HG02870 (cell line): ENCODE data around the gene SMIM41.
"Not testable (repeated sequence)": the region's sequence is repeated elsewhere in the genome, so short reads cannot be mapped to it uniquely, and the experiment has no call there.

Experiments used
- ATAC-seq: cut with Tn5 transposase; IDR thresholded peaks from one replicate; pipeline ENCODE4 v1.9.1; 2021; ENCODE audit warnings: mild to moderate bottlenecking, moderate library complexity; ENCODE audit not compliant: unreplicated experiment

The SMIM41 gene

DNA sequence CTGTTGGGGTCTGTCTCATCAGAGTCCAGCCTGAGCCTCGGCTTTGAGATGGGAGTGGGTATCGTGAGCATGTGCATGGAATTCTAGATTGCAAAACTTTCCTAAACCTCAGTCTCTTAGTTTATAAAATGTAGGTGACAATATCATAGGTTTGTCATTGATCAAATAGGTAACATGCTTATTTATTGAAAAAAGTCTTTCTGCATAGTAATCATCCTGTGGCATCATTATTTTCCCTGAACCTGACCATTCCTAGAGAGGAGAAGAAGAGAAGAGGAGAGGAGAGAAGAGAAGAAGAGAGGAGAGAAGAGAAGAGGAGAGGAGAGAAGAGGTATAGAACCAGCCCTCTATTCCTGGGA lies 4.1 kb downstream of the SMIM41 start:
- ATAC-seq: no peak

DNA sequence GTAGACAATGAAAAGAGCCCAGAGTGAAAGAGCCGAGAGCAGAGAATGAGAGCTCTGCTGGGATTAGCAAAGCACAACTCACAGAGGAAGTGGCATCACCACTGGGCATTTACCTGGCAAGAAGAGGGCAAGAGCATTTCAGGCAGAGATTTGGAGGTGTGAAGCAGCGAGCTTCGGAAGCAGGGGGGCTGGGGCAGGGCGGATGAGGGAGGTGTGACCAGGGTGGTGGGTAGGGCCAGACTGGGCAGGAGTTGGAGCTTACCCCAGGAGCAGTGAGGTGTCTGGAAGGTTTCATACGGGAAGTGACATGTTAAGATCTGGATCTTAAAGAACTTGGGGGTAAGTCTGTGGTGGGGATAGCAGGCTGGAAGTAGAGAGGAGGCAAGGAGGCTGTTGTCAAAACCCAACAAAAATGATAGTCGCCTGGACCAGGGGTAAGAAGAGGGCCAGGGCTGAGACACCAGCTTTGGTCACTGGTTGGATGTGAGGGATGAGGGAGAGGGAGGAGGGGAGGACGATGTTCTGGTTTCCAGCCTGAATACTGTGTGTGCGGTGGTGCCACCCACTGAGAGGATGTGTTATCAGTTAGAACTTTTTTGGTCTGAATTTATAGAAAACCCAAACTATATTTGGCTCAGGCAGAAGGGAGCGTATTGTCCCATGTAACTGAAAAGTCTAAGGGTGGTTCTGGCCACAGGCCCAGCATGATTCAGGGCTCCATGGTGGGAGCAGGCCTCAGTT lies 5.2 kb downstream of the SMIM41 start:
- ATAC-seq: no peak

DNA sequence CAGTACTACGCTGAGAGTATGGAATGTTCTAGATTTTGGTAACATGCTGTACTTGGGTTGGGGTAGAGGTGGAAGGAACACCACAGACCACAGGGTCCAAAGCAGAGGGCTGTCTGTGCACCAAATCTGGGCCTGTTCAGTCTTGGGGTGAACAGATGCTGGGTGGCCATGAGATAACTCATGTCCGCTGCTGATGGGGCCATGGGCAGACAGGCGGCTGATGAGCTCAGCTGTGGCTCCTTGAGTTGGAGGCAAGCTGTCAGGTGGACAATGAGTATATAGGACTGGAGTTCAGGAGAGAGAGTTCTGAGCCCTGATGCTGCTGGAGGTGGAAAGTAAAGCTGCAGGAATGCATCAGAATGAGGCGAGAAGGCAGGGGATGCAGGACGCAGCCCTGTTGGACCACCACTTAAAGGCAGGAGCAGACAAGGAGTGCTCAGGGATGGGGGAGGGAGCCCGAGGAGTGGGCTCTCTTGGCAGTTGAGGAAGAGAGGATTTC lies 6.2 kb downstream of the SMIM41 start:
- no peak for ATAC-seq

DNA sequence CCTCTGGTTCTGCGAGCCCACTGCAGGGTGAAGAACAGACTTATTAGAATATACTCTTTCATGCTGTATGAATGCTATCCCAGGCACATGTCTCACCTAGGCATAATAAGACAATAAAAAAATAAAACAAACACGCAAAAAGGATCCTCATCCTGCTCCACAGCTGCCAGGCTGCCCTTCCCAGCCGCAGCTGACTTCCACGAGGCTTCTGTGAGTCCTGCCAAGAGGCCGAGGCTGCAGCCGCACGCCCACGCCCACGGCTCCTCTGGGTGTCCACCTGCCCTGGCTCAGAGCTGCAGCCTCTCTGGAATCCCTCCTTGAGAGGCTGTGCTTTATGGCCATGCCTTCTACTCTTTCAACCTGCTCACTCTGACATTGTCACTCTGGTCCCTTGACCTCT lies 6.9 kb downstream of the SMIM41 start:
- no peak for ATAC-seq

DNA sequence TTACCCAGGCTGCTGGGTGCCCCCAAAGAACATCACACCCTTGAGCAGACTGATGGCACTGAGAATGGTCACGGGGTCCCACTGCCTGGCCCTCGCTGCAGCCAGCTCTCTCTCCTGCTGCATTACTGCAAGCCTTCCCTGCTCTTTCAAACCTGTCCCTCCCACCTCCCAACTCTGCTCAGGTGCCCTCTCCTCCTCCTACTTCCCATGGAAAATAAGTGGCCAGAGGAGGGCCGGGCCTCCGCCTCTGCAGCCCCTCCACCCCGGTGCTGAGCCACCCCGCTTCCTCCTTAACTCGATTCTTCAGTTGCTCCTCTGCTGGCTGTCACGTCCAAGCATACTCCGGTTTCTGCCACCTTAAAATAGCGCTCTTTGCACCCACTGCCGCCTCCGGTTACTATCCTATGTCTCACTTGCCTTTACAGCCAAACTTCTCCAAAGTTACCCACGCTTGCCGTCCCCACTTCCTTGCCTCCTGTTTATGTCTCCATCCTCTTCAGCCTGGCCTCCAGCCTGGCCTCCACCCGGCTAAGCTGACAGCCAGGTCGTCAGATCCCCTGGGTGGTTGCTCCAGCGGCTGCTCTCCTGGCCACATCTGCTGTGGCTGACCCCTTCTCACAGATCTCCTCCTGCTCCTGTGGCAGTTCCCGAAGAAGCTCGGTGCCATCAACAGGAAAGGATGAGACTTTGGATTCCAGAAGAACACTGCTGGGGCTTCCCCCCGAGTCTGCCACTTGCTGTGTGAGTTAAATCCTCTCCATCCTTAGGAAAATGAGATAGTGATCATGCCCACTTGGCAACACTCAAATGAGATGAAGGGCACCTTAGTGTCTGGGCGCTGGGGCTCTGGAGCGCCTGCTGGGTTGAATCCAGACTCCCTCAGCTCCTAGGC lies 7.7 kb downstream of the SMIM41 start:
- no peak for ATAC-seq

DNA sequence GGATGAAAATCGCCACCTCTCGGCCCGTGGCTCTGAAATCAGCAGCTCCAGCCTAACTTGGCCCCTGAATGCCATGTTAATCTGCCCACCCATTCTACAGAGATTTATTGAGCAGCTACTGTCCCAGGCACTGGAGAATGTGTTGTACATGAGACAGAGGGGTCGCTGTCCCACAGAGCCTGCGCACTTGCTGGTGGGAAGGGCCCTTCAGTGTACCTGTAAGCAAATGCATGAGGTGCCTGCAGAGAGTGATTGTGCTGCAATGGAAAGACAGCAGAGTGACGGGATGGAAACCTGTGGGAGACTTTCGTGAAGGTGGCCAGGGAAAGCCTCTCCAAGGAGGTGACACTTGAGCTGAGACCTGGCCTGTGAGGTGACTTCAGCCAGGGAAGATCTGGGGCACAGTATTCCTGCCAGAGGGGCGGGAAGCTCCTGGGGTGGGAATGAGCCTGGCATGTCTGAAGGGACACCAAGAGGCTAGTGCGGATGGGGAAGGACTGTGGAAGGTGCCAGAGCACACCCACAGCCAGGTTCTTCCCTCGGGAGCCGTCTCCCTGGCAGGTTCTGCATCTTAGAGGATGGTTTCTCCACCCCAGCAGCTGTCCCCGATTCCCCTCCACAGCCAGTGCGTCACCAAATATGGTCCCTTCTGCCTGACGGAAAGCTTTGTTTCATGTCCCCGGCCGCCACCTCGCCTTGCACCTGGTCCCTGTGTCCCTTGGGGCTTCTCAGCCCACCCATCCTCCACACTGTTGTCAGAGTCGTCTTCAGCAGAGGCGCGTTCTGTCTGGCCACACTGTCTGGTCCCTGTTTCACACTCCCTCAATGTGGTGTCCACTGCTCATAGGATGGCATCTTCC lies 8.7 kb downstream of the SMIM41 start:
- ATAC-seq: no peak

DNA sequence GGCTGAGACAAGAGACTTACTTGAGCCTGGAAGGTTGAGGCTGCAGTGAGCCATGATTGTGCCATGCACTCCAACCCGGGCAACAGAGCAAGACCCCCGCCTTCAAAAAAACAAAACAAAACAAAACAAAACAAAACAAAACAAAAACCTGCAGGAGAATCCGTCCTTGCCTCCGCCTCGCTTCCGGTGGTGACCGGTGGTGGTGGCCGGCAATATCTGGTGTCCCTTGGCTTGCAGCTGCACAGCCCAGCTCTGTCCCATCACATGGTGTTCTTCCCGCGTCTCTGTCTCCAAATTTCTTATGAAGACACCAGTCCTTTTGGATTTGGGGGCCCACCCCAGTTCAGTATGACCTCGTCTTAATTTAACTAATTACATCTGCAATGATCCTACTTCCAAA lies 10.0 kb downstream of the SMIM41 start:
- no peak for ATAC-seq

DNA sequence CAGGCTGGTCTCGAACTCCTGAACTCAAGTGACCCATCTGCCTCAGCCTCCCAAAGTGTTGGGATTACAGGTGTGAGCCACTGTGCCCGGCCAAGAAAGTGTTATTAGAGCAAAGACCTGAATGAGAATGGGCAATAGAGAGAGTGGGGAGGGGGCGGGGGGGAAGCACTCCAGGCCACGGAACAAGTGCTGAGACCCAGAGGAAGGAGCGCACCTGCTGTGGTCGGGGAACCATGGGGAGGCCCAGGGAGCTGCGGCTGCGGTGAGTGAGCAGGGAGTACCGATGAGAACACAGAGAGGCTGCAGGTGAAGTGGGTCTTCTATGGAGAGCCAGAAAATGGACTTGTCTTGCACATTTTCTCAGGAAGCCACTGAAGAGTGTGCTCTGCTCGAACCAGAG lies 10.8 kb downstream of the SMIM41 start:
- no peak for ATAC-seq

DNA sequence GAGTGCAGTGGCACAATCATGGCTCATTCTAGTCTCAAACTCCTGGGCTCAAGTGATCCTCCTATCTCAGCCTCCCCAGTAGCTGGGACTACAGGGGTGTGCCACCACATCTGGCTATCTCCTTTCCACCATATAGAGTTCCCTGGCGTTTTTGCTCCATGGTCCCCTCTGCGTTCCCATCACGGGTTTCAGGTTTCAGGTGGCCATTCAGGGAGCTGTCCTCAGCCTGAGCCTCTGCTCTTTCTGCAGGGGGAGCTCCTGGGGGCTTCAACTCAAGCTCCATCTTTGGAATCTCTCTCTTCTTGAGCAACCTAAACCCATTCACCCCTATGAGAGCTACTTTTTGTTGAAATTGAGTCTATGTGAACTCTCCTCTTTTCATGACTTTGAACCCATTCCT lies 11.6 kb downstream of the SMIM41 start:
- ATAC-seq: no peak

DNA sequence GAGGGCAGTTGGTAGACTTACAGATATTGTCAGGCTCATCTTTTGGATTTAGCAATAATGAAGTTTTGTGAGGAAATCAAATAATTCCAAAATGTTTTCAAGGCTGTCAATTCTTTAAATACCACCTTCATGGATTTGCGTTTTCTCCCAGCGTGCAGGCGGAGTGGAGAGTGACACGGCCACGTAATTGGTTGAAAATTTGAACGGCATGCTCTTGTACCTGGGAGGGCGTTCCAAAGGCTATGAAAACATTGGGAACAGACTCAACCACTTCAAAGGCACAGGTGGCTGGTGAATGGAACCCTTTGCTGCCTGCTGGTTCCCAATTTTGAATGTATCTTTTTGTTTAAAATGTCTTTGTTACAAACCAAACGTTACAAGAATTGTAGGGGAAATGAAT lies 12.4 kb downstream of the SMIM41 start:
- ATAC-seq: no peak

DNA sequence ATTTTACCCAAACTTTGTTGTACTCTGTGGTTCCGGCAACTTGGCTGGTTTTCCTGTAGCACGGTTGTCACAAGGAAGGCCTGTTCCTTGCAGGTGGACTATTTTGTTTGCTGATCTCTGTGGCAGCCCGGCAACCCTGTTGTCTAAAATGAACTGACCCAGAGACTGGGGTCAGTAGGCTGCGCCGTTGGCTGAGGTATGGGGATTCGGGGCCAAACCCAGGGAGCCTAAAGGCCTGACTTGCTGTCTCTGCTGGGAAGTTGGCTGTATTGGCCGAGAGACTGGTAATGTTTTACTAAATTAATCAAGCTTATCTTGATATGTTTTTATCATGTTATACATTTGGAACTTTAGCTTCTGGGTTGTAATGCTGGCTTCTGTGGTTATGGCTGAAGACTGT lies 13.8 kb downstream of the SMIM41 start:
- no peak for ATAC-seq

DNA sequence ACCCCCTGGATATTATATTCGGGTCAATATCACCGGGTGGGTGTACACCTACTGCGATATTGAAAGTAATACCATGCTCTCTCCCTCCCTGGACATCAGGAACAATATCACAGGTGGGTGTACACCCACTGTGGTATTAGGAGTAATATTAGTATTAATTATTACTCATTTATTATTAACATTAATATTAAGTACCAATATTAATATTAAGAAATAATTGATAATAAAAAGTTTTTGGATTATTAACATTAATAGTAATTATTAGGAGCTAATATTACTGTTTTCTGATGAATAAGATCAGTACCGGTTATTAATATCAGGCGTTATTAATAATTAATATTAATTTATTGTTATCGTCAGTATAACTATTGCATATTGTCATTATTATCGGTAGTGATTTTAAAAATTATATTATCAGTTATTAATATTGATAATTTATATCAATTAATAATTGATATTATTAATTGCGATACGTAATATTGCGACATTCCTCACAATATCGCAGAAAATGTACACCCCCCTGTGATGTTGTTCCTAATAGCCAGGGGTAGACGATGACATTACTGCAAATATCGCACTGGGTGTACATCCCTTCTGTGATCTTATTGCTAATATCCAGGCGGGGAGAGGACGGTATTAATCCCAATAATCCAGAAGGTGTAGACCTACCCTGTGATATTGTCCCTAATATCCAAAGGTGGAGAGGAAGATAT lies 17.0 kb downstream of the SMIM41 start:
- no peak for ATAC-seq

DNA sequence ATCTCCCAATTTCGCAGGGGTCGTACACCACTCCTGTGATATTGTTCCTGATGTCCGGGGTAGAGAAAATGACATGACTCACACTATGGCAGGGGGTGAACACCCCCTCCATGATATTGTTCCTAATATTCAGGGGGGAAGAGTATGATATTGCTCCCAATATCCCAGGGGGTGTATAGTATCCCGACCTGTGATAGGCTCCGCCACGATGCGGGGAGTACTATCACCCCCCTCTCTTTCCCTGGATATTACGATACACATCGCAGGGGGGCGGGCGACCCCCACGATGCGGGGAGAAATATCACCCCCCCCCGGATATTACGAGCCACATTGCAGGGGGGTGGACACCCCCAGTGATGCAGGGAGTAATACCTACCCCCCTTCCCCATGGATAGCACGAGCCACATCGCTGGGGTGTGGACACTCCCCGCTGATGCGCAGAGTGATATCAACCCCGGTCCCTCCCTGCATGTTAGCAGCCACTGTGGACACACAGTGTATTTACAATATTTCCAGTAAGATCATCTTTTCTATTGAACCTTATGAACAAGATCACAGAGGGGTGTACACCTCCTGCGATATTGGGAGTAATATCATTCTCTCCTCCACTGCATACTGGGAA lies 17.7 kb downstream of the SMIM41 start:
- no peak for ATAC-seq

DNA sequence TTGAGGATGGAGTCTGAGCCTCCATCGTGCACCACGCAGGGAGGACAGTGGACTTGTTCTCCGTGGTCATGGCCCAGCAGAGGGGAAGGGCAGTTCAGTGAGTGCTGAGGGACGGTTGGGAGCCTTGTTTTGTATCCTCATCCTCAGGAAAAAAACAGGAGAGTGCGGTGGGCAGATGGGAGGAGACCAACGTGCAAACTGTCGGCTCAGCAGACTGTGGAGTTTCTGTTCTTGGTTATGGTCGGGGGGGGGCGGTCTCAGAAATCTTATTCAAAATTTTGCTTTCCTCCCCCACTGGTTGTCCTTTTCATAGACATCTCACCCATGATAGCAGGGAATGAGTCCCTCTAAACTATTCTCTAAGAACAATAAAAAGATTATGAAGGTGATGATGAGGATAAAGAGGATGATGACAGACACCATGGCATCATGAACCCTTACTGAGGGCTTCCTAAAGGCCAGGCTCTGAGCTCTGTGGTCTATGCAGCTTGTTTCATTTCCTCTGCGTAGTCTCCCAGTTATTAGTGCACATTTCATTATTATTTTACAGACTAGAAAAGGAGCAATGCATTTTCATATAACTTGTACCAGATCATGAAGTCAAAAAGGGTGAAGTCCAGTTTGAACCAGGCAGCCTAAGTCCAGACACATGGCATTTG lies 25.1 kb downstream of the SMIM41 start:
- not testable (repeated sequence) for ATAC-seq

DNA sequence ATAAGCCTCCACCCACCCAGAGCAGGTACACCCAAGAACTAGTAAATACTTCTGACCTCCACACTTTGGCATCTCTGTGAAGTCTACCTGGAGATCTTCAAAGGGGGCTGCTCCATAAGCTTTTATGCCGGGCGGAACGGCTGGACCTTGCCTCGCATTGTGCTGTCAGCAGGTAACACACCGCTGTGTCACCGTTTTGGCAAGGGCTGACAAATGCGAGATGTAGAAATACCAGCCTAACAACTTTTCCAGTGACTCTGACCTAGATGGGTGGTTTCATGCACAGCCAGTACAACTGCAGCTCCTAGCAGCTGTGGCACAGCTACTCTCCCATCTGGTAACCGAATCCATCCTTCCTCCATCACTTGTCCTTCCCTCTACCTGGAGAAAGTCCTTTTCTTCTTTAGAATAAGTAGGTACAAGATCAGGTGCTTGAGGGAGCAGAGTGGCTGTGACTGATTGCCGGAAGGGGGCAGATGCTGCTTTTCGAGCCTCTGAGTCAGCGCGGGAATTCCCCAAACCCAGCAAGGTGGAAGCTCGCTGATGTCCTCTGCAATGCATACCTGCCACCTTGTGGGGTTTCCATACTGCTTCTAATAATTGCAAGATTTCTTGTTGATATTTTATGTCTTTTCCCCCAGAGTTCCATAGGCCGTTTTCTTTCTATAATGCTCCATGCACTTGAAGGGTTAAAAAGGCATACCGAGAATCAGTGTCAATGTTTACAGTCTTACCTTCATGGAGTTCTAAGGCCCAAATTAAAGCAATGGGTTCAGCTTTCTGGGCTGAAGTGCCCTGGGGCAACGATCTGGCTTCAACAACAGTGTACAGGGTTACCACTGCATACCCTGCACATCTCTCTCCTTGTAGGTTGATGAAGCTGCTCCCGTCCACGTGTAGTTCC lies 37.0 kb downstream of the SMIM41 start:
- not testable (repeated sequence) for ATAC-seq

DNA sequence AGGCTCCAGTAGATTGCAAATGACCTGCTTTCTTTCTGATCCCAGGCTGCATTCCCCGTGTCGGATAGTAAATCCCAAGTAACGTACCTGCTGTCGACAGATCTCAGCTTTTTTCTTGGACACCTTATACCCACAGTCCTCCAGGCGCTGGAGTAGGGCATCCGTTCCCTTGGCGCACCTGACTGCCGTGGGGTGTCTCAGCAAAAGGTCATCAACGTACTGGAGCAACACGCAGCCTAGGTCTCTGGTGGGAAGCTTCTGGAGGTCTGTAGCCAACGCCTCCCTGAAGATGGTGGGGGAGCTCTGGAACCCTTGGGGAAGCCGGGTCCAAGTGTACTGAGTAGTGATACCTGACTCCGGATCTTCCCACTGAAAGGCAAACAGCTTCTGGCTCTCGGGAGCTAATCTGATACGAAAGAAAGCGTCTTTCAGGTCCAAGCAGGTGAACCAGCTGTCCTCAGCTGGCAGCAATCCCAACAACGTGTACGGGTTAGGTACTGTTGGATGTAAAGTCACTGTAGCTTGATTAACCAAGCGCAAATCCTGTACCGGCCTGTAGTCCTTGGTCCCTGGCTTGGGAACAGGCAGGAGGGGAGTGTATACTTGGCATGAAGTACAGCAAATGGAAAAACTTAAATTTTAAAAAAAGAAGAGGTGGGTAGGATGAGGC lies 38.4 kb downstream of the SMIM41 start:
- ATAC-seq: peak; percentile 10

DNA sequence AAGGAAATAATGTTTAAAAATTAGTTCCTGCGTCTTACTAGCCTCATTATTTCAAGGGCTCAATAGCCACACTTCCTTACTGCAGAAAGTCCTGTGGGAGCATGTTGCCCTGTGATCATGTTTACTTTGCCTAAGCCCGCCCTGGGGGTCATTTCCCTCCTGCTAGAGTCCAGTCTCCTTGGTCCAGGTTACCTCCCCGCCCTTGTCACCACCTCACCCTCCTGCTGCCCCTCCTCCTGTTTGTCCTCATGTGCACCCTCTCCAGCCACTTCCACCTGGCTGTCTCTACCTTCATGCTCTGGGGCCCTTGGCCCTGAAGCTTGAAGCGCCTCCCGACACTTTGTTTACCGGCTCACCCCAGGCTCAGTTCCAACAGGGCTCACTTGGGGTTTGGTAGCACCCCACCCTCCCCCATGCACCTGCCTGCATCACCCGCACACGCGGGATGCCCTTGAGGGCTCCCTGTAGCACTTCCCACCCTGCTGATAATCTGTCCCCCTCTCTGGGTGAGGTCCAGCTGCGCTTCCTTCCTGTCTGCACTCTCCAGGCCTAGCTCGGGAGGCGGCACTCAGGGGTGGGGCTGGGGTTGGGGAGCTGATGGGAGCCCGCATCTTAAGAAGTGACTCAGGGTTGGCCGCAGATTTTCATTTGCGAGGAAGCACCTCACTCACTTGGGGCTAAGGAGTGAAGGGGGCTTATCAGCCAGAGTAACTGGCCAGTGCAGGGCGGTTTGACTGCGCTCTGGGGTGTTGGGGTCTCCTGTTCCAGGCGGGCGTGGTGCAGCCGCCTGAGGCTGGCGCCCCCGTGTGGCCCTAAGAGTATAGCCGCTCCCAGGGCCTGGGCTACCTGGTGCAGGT lies 40.1 kb downstream of the SMIM41 start:
- ATAC-seq: no peak
